Ovary (tissue), 3 donors: ENCODE data around the gene PADI1.

Experiments used
- EP300 ChIP-seq: sonication (generic); formaldehyde crosslinking; IDR thresholded peaks from one replicate; pipeline ENCODE4 v1.6.1; 2017; ENCODE audit warnings: antibody characterized with exemption
- POLR2A ChIP-seq: fragments of 450-650 bp; IDR thresholded peaks from one replicate; pipeline ENCODE4 v1.6.1; 2017; ENCODE audit warnings: antibody characterized with exemption, mild to moderate bottlenecking, moderate library complexity
- TF ChIP-seq, protein P1 (sequence below), 3 donors: fragments of 450-650 bp in 2 of 3; fragments of 200-600 bp in 1 of 3; IDR thresholded peaks; one replicate each; pipeline versions ENCODE4 v1.5.1 to v1.8.0; 2016 to 2022; ENCODE audit warnings: antibody characterized with exemption in 3 of 3, mild to moderate bottlenecking in 1 of 3
- donor health status: DM: no; HTN: no; CAD: no.

DNA sequence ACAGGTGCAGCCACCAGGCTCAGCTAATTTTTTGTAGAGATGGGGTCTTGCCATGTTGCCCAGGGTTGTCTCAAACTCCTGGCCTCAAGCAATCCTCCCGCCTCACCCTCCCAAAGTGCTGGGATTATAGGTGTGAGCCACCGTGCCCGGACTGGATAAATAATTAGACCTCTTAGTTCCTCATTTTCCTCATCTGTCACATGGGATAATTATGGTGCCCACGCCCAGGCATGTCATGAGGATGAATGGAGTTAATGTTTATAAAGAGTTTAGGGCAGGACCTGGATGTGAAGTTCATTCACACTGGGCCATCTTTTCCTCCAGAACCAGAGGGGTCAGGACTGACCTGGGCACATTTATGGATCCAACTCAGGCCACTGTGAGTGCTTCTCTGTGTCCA lies 67.7 kb downstream of the PADI1 start:
- TF ChIP-seq, protein P1, sequence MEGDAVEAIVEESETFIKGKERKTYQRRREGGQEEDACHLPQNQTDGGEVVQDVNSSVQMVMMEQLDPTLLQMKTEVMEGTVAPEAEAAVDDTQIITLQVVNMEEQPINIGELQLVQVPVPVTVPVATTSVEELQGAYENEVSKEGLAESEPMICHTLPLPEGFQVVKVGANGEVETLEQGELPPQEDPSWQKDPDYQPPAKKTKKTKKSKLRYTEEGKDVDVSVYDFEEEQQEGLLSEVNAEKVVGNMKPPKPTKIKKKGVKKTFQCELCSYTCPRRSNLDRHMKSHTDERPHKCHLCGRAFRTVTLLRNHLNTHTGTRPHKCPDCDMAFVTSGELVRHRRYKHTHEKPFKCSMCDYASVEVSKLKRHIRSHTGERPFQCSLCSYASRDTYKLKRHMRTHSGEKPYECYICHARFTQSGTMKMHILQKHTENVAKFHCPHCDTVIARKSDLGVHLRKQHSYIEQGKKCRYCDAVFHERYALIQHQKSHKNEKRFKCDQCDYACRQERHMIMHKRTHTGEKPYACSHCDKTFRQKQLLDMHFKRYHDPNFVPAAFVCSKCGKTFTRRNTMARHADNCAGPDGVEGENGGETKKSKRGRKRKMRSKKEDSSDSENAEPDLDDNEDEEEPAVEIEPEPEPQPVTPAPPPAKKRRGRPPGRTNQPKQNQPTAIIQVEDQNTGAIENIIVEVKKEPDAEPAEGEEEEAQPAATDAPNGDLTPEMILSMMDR (IDR thresholded peaks at IDR 0.05) = no peak
- TF ChIP-seq POLR2A = no peak
- no peak for TF ChIP-seq EP300
